Keratinocyte (primary cell): ENCODE data around the gene CHGA. TPM values are rescaled to one million over a fixed set of nuclear protein-coding genes. Genes with fewer than 3 reads are reported as not detected.

Experiments used
- DNase-seq: peaks from one replicate; pipeline ENCODE4 v3.0.0-alpha.2; 2011; ENCODE audit warnings: low read depth, missing footprints, low spot score
- FAIRE-seq: peaks from 2 replicates; lab custom pipeline; 2011; peaks lifted over from hg19 to GRCh38; lab: Jason Lieb, UNC
- H2AFZ ChIP-seq: 2 replicates; pipeline ENCODE4 v1.6.0; 2012; ENCODE audit warnings: low read length, control low read depth, inconsistent platforms; ENCODE audit not compliant: control insufficient read depth
- H3K27ac ChIP-seq: 2 replicates; pipeline ENCODE4 v1.5.1; 2011; ENCODE audit warnings: low read length; ENCODE audit not compliant: control insufficient read depth, insufficient read depth
- H3K27me3 ChIP-seq: 3 replicates; pipeline ENCODE4 v1.6.0; 2011; ENCODE audit warnings: low read length; ENCODE audit not compliant: control insufficient read depth, insufficient read depth; ENCODE audit errors: extremely low read depth
- H3K36me3 ChIP-seq, 2 experiments: 2 replicates in 1 of 2; 3 replicates in 1 of 2; pipeline ENCODE4 v1.5.1; 2011; ENCODE audit warnings: low read length in 2 of 2, mild to moderate bottlenecking in 1 of 2; ENCODE audit not compliant: control insufficient read depth in 2 of 2, insufficient read depth in 2 of 2; ENCODE audit errors: extremely low read depth in 1 of 2
- H3K4me1 ChIP-seq: 3 replicates; pipeline ENCODE4 v1.5.1; 2011; ENCODE audit warnings: low read length; ENCODE audit not compliant: control insufficient read depth, insufficient read depth; ENCODE audit errors: extremely low read depth
- H3K4me2 ChIP-seq: 3 replicates; pipeline ENCODE4 v1.6.0; 2011; ENCODE audit warnings: low read depth, low read length; ENCODE audit not compliant: control insufficient read depth, insufficient read depth; ENCODE audit errors: extremely low read depth
- H3K4me3 ChIP-seq, 3 experiments: fragments of 200-600 bp in 1 of 3; sonication (generic) in 1 of 3; 2 replicates in 2 of 3; 3 replicates in 1 of 3; pipeline ENCODE4 v1.5.1; 2011 to 2016; ENCODE audit warnings: low read length in 3 of 3, mild to moderate bottlenecking in 3 of 3, control low read depth in 2 of 3, inconsistent platforms in 1 of 3, low read depth in 1 of 3, mixed read lengths in 1 of 3, mixed run types in 1 of 3, moderate library complexity in 1 of 3; ENCODE audit not compliant: control insufficient read depth in 2 of 3, insufficient read depth in 2 of 3; ENCODE audit errors: extremely low read depth in 1 of 3
- H3K79me2 ChIP-seq: 2 replicates; pipeline ENCODE4 v1.6.0; 2012; ENCODE audit warnings: low read length; ENCODE audit not compliant: control insufficient read depth, insufficient read depth
- H3K9ac ChIP-seq: 3 replicates; pipeline ENCODE4 v1.6.0; 2011; ENCODE audit warnings: low read length; ENCODE audit not compliant: control insufficient read depth, insufficient read depth; ENCODE audit errors: extremely low read depth
- H3K9me1 ChIP-seq: 3 replicates; pipeline ENCODE4 v1.6.0; 2011; ENCODE audit warnings: low read length; ENCODE audit not compliant: control insufficient read depth, insufficient read depth; ENCODE audit errors: extremely low read depth
- H3K9me3 ChIP-seq: 2 replicates; pipeline ENCODE4 v1.5.1; 2012; ENCODE audit warnings: low read depth, low read length; ENCODE audit not compliant: control insufficient read depth
- H4K20me1 ChIP-seq: 3 replicates; pipeline ENCODE4 v1.6.0; 2011; ENCODE audit warnings: low read length; ENCODE audit not compliant: control insufficient read depth, insufficient read depth; ENCODE audit errors: extremely low read depth
- EZH2 ChIP-seq: IDR thresholded peaks from one replicate; pipeline ENCODE4 v1.6.1; 2012; ENCODE audit warnings: inconsistent platforms, mild to moderate bottlenecking, low read length, moderate library complexity
- dilution Hi-C: fragments of 300-500 bp; cut with MboI; formaldehyde crosslinking; loops from one replicate; pipeline ENCODE4 v1.7.0; 2020; ENCODE audit warnings: low sequenced_read_pairs; ENCODE audit not compliant: extremely low pct_ligation_motif_present
- polyA plus RNA-seq, 5 experiments: library from polyadenylated mRNA; depleted of rRNA in 3 of 5; stranded (reverse) in 3 of 5; stranded (forward) in 1 of 5; unstranded in 1 of 5; fragments of >200 nt; gene quantifications; 1 replicate in 1 of 5; 2 replicates in 3 of 5; 3 replicates in 1 of 5; pipeline versions ENCODE4 v1.2.1 to v1.2.3, GENCODE V29; 2011 to 2012; ENCODE audit warnings: missing spikeins in 2 of 5, low read depth in 1 of 5, low replicate concordance in 1 of 5
- TF ChIP-seq, protein P1 (sequence below), 3 experiments: IDR thresholded peaks in 1 of 3; conservative IDR thresholded peaks in 1 of 3; optimal IDR thresholded peaks in 1 of 3; 2 replicates in 2 of 3; 3 replicates in 1 of 3; pipeline versions ENCODE3 to v1.5.1; 2011; ENCODE audit warnings: low read length in 3 of 3, mild to moderate bottlenecking in 3 of 3, moderate library complexity in 2 of 3, control low read depth in 1 of 3, inconsistent platforms in 1 of 3; ENCODE audit not compliant: insufficient read depth in 2 of 3; ENCODE audit errors: extremely low read depth in 1 of 3

Gene CHGA
- polyA plus RNA-seq, 1 donor (not counting 4 experiments of a cell fraction or from before 2014, with no cell fraction given), result 0.04 TPM

DNA sequence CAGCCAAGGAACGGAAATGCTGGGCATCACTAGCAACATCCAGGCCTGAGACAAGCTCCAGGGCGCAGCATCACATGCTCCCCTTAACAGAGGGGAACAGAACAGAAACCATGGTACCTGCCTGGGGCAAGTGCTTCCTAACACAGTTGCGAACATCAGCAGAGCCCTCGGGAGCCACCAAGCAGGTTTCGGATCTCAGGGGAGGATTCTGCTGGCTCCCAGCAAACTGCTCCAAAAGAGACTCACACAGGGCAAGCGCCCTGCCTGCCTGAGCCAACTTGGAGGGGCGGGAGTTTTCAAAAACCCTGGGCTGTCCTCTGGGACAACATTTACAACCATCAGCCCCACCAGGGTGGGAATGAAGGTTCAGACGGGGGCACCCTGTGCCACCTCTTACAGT lies 19.6 kb downstream of the CHGA start:
- no peak for FAIRE-seq

DNA sequence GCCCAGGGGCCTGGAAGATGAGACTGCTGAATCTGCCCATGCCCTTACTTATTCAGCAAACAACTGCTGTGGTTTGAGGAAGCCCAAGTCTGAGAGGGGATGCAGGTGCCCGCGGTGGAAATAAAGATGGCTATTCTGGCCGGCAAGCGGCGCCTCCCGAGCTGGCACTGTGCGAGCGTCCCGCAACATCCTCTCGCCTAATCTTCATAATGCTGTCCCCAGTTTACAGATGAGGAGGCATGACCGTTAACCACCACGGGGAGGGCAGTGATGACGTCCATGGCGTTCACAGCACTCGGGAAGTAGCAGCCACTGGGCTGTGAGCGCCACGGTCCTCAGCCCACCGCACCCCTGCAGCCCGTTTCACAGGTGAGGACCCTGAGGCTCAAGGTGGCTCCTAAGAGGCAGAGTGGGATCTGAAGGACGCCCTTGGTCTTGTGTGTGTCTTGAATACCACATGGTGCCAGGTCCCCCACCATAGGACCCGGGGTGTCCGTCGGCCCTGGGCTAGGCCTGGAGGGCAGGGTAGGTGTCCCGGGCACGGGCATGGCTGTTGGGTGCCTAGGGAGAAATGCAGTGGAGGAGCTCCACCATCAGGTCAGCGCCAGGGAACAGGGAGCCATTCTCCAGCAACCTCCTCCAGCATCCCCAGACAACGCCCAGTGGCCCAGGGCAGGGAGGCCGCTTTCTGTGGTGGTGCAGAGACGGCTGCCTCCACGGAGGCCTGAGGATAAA lies 20.2 kb downstream of the CHGA start:
- Histone ChIP-seq H4K20me1 (no peaks in the 10 kb centered on the region), H3K9ac (no peak overlapping the region), H3K27me3 (no peaks in the 10 kb centered on the region), H3K4me3 (no peak overlapping the region), H3K27ac (no peak overlapping the region), H3K36me3 (peaks cover 20 to 27% of the 10 kb centered on the region in 2 experiments), H3K9me1 (no peaks in the 10 kb centered on the region), H3K9me3 (no peaks in the 10 kb centered on the region), H3K4me1 (peaks cover 11% of the 10 kb centered on the region), H3K4me2 (no peak overlapping the region), H3K79me2 (no peaks in the 10 kb centered on the region), H2AFZ (no peak overlapping the region)
- dilution Hi-C loops, result no loop called here
- DNase-seq (no peak), FAIRE-seq (no peak)
- no peak for TF ChIP-seq EZH2
- TF ChIP-seq, protein P1, sequence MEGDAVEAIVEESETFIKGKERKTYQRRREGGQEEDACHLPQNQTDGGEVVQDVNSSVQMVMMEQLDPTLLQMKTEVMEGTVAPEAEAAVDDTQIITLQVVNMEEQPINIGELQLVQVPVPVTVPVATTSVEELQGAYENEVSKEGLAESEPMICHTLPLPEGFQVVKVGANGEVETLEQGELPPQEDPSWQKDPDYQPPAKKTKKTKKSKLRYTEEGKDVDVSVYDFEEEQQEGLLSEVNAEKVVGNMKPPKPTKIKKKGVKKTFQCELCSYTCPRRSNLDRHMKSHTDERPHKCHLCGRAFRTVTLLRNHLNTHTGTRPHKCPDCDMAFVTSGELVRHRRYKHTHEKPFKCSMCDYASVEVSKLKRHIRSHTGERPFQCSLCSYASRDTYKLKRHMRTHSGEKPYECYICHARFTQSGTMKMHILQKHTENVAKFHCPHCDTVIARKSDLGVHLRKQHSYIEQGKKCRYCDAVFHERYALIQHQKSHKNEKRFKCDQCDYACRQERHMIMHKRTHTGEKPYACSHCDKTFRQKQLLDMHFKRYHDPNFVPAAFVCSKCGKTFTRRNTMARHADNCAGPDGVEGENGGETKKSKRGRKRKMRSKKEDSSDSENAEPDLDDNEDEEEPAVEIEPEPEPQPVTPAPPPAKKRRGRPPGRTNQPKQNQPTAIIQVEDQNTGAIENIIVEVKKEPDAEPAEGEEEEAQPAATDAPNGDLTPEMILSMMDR (optimal IDR thresholded peaks at IDR 0.05 in 1 of 3, IDR thresholded peaks at IDR 0.05 in 1 of 3, conservative IDR thresholded peaks at IDR 0.05 in 1 of 3; ENCODE audit: extremely low read depth in 1 of 3, insufficient read depth in 2 of 3, low read length in 3 of 3), result no peak

More for the DNA sequence above, 19.6 kb downstream of the CHGA start:
- dilution Hi-C loops, result no loop called here
- DNase-seq, result no peak
- TF ChIP-seq, protein P1 (optimal IDR thresholded peaks at IDR 0.05 in 1 of 3, IDR thresholded peaks at IDR 0.05 in 1 of 3, conservative IDR thresholded peaks at IDR 0.05 in 1 of 3; ENCODE audit: extremely low read depth in 1 of 3, insufficient read depth in 2 of 3, low read length in 3 of 3), result no peak
- no peak for TF ChIP-seq EZH2
- Histone ChIP-seq H3K9ac (no peak overlapping the region), H3K4me2 (no peak overlapping the region), H3K27me3 (no peaks in the 10 kb centered on the region), H3K4me1 (peaks cover 15% of the 10 kb centered on the region), H3K36me3 (peaks cover 18 to 22% of the 10 kb centered on the region in 2 experiments), H3K79me2 (no peaks in the 10 kb centered on the region), H2AFZ (no peak overlapping the region), H3K9me3 (no peaks in the 10 kb centered on the region), H3K27ac (no peak overlapping the region), H3K4me3 (no peak overlapping the region), H3K9me1 (no peaks in the 10 kb centered on the region), H4K20me1 (no peaks in the 10 kb centered on the region)
